HEK293 (cell line): ENCODE results near the gene RHOF.

Experiments
- EGR2 ChIP-seq: fragments of 450-650 bp; formaldehyde crosslinking; IDR thresholded peaks from 2 replicates; pipeline ENCODE4 v1.5.1; 2016; ENCODE audit warnings: low read depth, missing biosample characterization, missing genetic modification characterization
- ELK4 ChIP-seq: IDR thresholded peaks from 2 replicates; pipeline ENCODE4 v1.6.1; 2011; ENCODE audit warnings: mild to moderate bottlenecking, low read depth, low read length, borderline replicate concordance
- GLIS1 ChIP-seq: fragments of 450-650 bp; formaldehyde crosslinking; IDR thresholded peaks from 2 replicates; pipeline ENCODE4 v1.5.1; 2016; ENCODE audit warnings: missing biosample characterization, missing genetic modification characterization
- MZF1 ChIP-seq: fragments of 450-650 bp; formaldehyde crosslinking; IDR thresholded peaks from 2 replicates; pipeline ENCODE4 v1.5.1; 2017; ENCODE audit warnings: missing biosample characterization, missing genetic modification characterization, borderline replicate concordance
- OSR2 ChIP-seq: fragments of 450-650 bp; formaldehyde crosslinking; IDR thresholded peaks from 2 replicates; pipeline ENCODE4 v1.5.1; 2016; ENCODE audit warnings: missing biosample characterization, missing genetic modification characterization
- RBAK ChIP-seq: fragments of 450-650 bp; formaldehyde crosslinking; IDR thresholded peaks from 2 replicates; pipeline ENCODE4 v1.5.1; 2016; ENCODE audit warnings: missing biosample characterization, missing genetic modification characterization
- REST ChIP-seq: fragments of 450-650 bp; formaldehyde crosslinking; IDR thresholded peaks from 2 replicates; pipeline ENCODE4 v1.5.1; 2016; ENCODE audit warnings: missing biosample characterization, missing genetic modification characterization
- SP2 ChIP-seq: fragments of 450-650 bp; formaldehyde crosslinking; IDR thresholded peaks from 2 replicates; pipeline ENCODE4 v1.5.1; 2016; ENCODE audit warnings: missing biosample characterization, missing genetic modification characterization
- SP7 ChIP-seq: fragments of 450-650 bp; formaldehyde crosslinking; IDR thresholded peaks from 2 replicates; pipeline ENCODE4 v1.5.1; 2016; ENCODE audit warnings: missing biosample characterization, missing genetic modification characterization
- WT1 ChIP-seq: fragments of 450-650 bp; formaldehyde crosslinking; IDR thresholded peaks from 2 replicates; pipeline ENCODE4 v1.5.1; 2016; ENCODE audit warnings: missing biosample characterization, missing genetic modification characterization
- ZBTB20 ChIP-seq: fragments of 450-650 bp; formaldehyde crosslinking; IDR thresholded peaks from 2 replicates; pipeline ENCODE4 v1.5.1; 2016; ENCODE audit warnings: missing biosample characterization, missing genetic modification characterization
- ZBTB26 ChIP-seq: fragments of 450-650 bp; formaldehyde crosslinking; optimal IDR thresholded peaks from 2 replicates; pipeline ENCODE3; 2016; ENCODE audit warnings: missing biosample characterization, mild to moderate bottlenecking, missing genetic modification characterization
- ZNF16 ChIP-seq: fragments of 450-650 bp; formaldehyde crosslinking; IDR thresholded peaks from 2 replicates; pipeline ENCODE4 v1.5.1; 2016; ENCODE audit warnings: low read depth, missing biosample characterization, missing genetic modification characterization
- ZNF2 ChIP-seq: fragments of 450-650 bp; formaldehyde crosslinking; IDR thresholded peaks from 2 replicates; pipeline ENCODE4 v1.5.1; 2016; ENCODE audit warnings: missing biosample characterization, missing genetic modification characterization
- ZNF324 ChIP-seq: fragments of 450-650 bp; formaldehyde crosslinking; IDR thresholded peaks from 2 replicates; pipeline ENCODE4 v1.5.1; 2016; ENCODE audit warnings: missing biosample characterization, missing genetic modification characterization
- ZNF398 ChIP-seq: fragments of 450-650 bp; formaldehyde crosslinking; IDR thresholded peaks from 2 replicates; pipeline ENCODE4 v1.5.1; 2017; ENCODE audit warnings: missing biosample characterization, missing genetic modification characterization
- ZNF416 ChIP-seq: fragments of 450-650 bp; formaldehyde crosslinking; IDR thresholded peaks from 2 replicates; pipeline ENCODE4 v1.5.1; 2016; ENCODE audit warnings: missing biosample characterization, missing genetic modification characterization
- ZNF544 ChIP-seq: fragments of 450-650 bp; formaldehyde crosslinking; IDR thresholded peaks from 2 replicates; pipeline ENCODE4 v1.5.0; 2017; ENCODE audit warnings: missing biosample characterization, missing genetic modification characterization
- ZNF548 ChIP-seq: fragments of 450-650 bp; formaldehyde crosslinking; IDR thresholded peaks from 2 replicates; pipeline ENCODE4 v1.5.1; 2016; ENCODE audit warnings: missing biosample characterization, missing genetic modification characterization
- ZNF555 ChIP-seq: fragments of 450-650 bp; formaldehyde crosslinking; conservative IDR thresholded peaks from 2 replicates; pipeline ENCODE4 v1.5.1; 2017; ENCODE audit warnings: missing biosample characterization, mild to moderate bottlenecking, missing genetic modification characterization, inconsistent platforms
- ZNF560 ChIP-seq: fragments of 450-650 bp; formaldehyde crosslinking; IDR thresholded peaks from 2 replicates; pipeline ENCODE4 v1.5.1; 2017; ENCODE audit warnings: missing biosample characterization, missing genetic modification characterization, borderline replicate concordance
- ZNF621 ChIP-seq: fragments of 450-650 bp; formaldehyde crosslinking; IDR thresholded peaks from 2 replicates; pipeline ENCODE4 v1.5.1; 2017; ENCODE audit warnings: missing biosample characterization, missing genetic modification characterization
- ZNF629 ChIP-seq: fragments of 450-650 bp; formaldehyde crosslinking; IDR thresholded peaks from 2 replicates; pipeline ENCODE4 v1.5.1; 2017; ENCODE audit warnings: missing biosample characterization, missing genetic modification characterization
- ZNF654 ChIP-seq: fragments of 450-650 bp; formaldehyde crosslinking; IDR thresholded peaks from 2 replicates; pipeline ENCODE4 v1.5.1; 2016; ENCODE audit warnings: low read depth, missing biosample characterization, missing genetic modification characterization
- ZNF660 ChIP-seq: fragments of 450-650 bp; IDR thresholded peaks from 2 replicates; pipeline ENCODE4 v1.5.1; 2018; ENCODE audit warnings: missing biosample characterization, mild to moderate bottlenecking, missing genetic modification characterization
- ZNF670 ChIP-seq: fragments of 450-650 bp; formaldehyde crosslinking; IDR thresholded peaks from 2 replicates; pipeline ENCODE4 v1.5.1; 2016; ENCODE audit warnings: missing biosample characterization, missing genetic modification characterization, low read depth
- ZNF76 ChIP-seq: fragments of 450-650 bp; formaldehyde crosslinking; IDR thresholded peaks from 2 replicates; pipeline ENCODE4; 2016; ENCODE audit warnings: low read depth, missing biosample characterization, missing genetic modification characterization, borderline replicate concordance
- ZNF792 ChIP-seq: fragments of 450-650 bp; formaldehyde crosslinking; IDR thresholded peaks from 2 replicates; pipeline ENCODE4 v1.5.1; 2016; ENCODE audit warnings: missing biosample characterization, missing genetic modification characterization
- ZSCAN4 ChIP-seq: fragments of 450-650 bp; formaldehyde crosslinking; IDR thresholded peaks from 2 replicates; pipeline ENCODE4 v1.5.1; 2017; ENCODE audit warnings: missing biosample characterization, missing genetic modification characterization
- TF ChIP-seq, protein P1 (sequence below): fragments of 450-650 bp; formaldehyde crosslinking; IDR thresholded peaks from 2 replicates; pipeline ENCODE4 v1.5.1; 2016; ENCODE audit warnings: missing biosample characterization, missing genetic modification characterization

Gene RHOF

GRCh38 chr12:121795034-121795968 lies 1.8 kb upstream of the RHOF start (continued):
- TF ChIP-seq ELK4 (no peak), ZBTB20 (tag by site-specific recombination) (no peak), ZSCAN4 (tag by site-specific recombination) (no peak), ZBTB26 (tag by site-specific recombination) (no peak), ZNF654 (tag by site-specific recombination) (peak; percentile 81), ZNF324 (tag by site-specific recombination) (no peak), ZNF629 (tag by site-specific recombination) (no peak), MZF1 (tag by site-specific recombination) (no peak), ZNF670 (no peak), ZNF544 (tag by site-specific recombination) (no peak), ZNF398 (tag by site-specific recombination) (no peak), RBAK (tag by site-specific recombination) (no peak), WT1 (tag by site-specific recombination) (no peak), SP7 (tag by site-specific recombination) (no peak), OSR2 (peak; percentile 37; the same call in 1 of the 2 replicates), ZNF792 (tag by site-specific recombination) (no peak), SP2 (no peak), ZNF560 (tag by site-specific recombination) (no peak), ZNF416 (no peak), REST (no peak), EGR2 (tag by site-specific recombination) (no peak), GLIS1 (tag by site-specific recombination) (peak; percentile 80), ZNF621 (tag by site-specific recombination) (no peak), ZNF76 (tag by site-specific recombination) (0 out of 2 replicates have a peak, but pooled peaks have one; percentile 19), ZNF660 (tag by site-specific recombination) (peak; percentile 68; the same call in 1 of the 2 replicates), ZNF16 (tag by site-specific recombination) (no peak), ZNF2 (tag by site-specific recombination) (peak; percentile 86), ZNF548 (tag by site-specific recombination) (no peak), ZNF555 (tag by site-specific recombination) (no peak)
- TF ChIP-seq, protein P1, sequence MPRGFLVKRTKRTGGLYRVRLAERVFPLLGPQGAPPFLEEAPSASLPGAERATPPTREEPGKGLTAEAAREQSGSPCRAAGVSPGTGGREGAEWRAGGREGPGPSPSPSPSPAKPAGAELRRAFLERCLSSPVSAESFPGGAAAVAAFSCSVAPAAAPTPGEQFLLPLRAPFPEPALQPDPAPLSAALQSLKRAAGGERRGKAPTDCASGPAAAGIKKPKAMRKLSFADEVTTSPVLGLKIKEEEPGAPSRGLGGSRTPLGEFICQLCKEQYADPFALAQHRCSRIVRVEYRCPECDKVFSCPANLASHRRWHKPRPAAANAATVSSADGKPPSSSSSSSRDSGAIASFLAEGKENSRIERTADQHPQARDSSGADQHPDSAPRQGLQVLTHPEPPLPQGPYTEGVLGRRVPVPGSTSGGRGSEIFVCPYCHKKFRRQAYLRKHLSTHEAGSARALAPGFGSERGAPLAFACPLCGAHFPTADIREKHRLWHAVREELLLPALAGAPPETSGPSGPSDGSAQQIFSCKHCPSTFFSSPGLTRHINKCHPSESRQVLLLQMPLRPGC: no peak
